Common myeloid progenitor, CD34-positive (primary cell): Measurements from ENCODE around the gene CCDC158.

Experiments used
- CTCF ChIA-PET: fragments of 350-600 bp; sonication (Branson Sonifier 250); formaldehyde crosslinking; loops from one replicate; lab custom pipeline; 2021; ENCODE audit warnings: antibody characterized with exemption; lab: Charles Lee
- POLR2A ChIA-PET: fragments of 350-600 bp; sonication (Branson Sonifier 250); formaldehyde crosslinking; loops from one replicate; lab custom pipeline; 2021; ENCODE audit warnings: antibody characterized with exemption; lab: Charles Lee
- DNase-seq, 3 donors: peaks; one replicate each; pipeline versions ENCODE4 v3.0.0 to v3.0.0-alpha.2; 2013
- H3K27ac ChIP-seq, 2 experiments: 1 replicate in 1 of 2; 2 replicates in 1 of 2; pipeline ENCODE4 v1.7.0; 2013; ENCODE audit warnings: inconsistent platforms in 2 of 2, low read length in 2 of 2, mild to moderate bottlenecking in 2 of 2, low read depth in 1 of 2, moderate library complexity in 1 of 2; ENCODE audit not compliant: severe bottlenecking in 2 of 2, insufficient read depth in 1 of 2, poor library complexity in 1 of 2
- H3K27me3 ChIP-seq, 5 experiments: replicated peaks in 2 of 5; 1 replicate in 3 of 5; 2 replicates in 2 of 5; pipeline versions ENCODE4 v1.6.1 to v1.7.0; 2013; ENCODE audit warnings: low read length in 4 of 5, mild to moderate bottlenecking in 2 of 5, moderate library complexity in 2 of 5, inconsistent platforms in 1 of 5; ENCODE audit not compliant: insufficient read depth in 5 of 5, control insufficient read depth in 4 of 5
- H3K36me3 ChIP-seq, 4 experiments: 1 replicate in 2 of 4; 2 replicates in 2 of 4; pipeline versions ENCODE4 v1.6.1 to v1.7.0; 2013; ENCODE audit warnings: low read length in 3 of 4, control low read depth in 1 of 4, mild to moderate bottlenecking in 1 of 4; ENCODE audit not compliant: control insufficient read depth in 4 of 4, insufficient read depth in 4 of 4
- H3K4me1 ChIP-seq, 4 experiments: 1 replicate in 3 of 4; 2 replicates in 1 of 4; pipeline versions ENCODE4 v1.6.1 to v1.7.1; 2013; ENCODE audit warnings: low read length in 3 of 4, mild to moderate bottlenecking in 3 of 4, control low read depth in 1 of 4, inconsistent platforms in 1 of 4, moderate library complexity in 1 of 4; ENCODE audit not compliant: control insufficient read depth in 4 of 4, insufficient read depth in 4 of 4; ENCODE audit errors: control extremely low read depth in 1 of 4
- H3K4me3 ChIP-seq, 7 experiments: 1 replicate in 4 of 7; 2 replicates in 3 of 7; pipeline versions ENCODE4 v1.5.1 to v1.7.0; 2013; ENCODE audit warnings: mild to moderate bottlenecking in 7 of 7, low read length in 6 of 7, moderate library complexity in 6 of 7, inconsistent platforms in 2 of 7, low read depth in 2 of 7, control low read depth in 1 of 7; ENCODE audit not compliant: insufficient read depth in 4 of 7, control insufficient read depth in 1 of 7; ENCODE audit errors: extremely low read depth in 1 of 7
- H3K9me3 ChIP-seq, 5 experiments: 1 replicate in 4 of 5; 2 replicates in 1 of 5; pipeline versions ENCODE4 v1.6.1 to v1.7.1; 2013; ENCODE audit warnings: low read length in 4 of 5, mild to moderate bottlenecking in 2 of 5, inconsistent platforms in 1 of 5, low read depth in 1 of 5, moderate library complexity in 1 of 5; ENCODE audit not compliant: control insufficient read depth in 4 of 5, insufficient read depth in 2 of 5; ENCODE audit errors: control extremely low read depth in 1 of 5
- WGBS: methylation state at CpG from one replicate; pipeline ENCODE4 v1.1.5; 2013; ENCODE audit not compliant: insufficient coverage; 5-methylcytosine and 5-hydroxymethylcytosine counted together

Gene CCDC158

GRCh38 chr4:76342191-76342590 lies 78.8 kb downstream of the CCDC158 start:
- POLR2A ChIA-PET = no interaction called here
- no peaks in the 10 kb centered on the region for H3K9me3 ChIP-seq
- H3K36me3 ChIP-seq = no peaks in the 10 kb centered on the region
- H3K27me3 ChIP-seq = no peaks in the 10 kb centered on the region
- no peak for DNase-seq
- no peaks in the 10 kb centered on the region for H3K4me1 ChIP-seq
- H3K27ac ChIP-seq = no peak overlapping the region
- H3K4me3 ChIP-seq = no peak overlapping the region
- 100% methylated on average over 1 of the region's 1 CpG for WGBS
- CTCF ChIA-PET = interaction anchor here (3.4 kb wide), 1 partner anchor 36 kb away, joined by 14 read pairs; no protein-coding TSS in a partner anchor

DNA sequence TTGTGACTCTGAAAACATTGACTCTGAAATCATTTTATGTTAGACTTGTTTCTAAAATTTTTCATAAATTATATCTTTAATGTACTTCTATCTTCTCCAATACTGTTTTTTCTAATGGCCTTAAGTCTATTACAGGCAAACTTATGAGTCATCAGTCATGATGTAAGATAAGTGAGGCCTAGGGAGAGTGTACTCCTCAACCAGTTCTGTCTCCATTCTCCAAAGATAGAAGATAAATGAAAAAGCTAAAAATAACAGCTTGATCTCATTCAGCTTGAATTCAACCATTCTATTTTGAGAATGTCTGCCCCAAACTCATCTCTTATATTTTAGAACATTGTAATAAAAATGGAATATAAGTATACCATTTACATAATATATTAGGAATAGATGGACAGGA lies 79.9 kb downstream of the CCDC158 start:
- H3K4me3 ChIP-seq = no peak overlapping the region
- H3K36me3 ChIP-seq = no peaks in the 10 kb centered on the region
- ChIA-PET POLR2A (no interaction called here), CTCF (interaction anchor here (3.4 kb wide), 1 partner anchor 37 kb away, joined by 14 read pairs; no protein-coding TSS in a partner anchor)
- no peaks in the 10 kb centered on the region for H3K27me3 ChIP-seq
- H3K4me1 ChIP-seq = no peaks in the 10 kb centered on the region
- no peak overlapping the region for H3K27ac ChIP-seq
- DNase-seq = peak in 2 of 3 donors; percentile 10 to 20
- no peaks in the 10 kb centered on the region for H3K9me3 ChIP-seq

GRCh38 chr4:76339364-76339763 lies 81.6 kb downstream of the CCDC158 start:
- ChIA-PET POLR2A (no interaction called here), CTCF (interaction anchor here (1.2 kb wide), 1 partner anchor 161 kb away, joined by 3 read pairs; no protein-coding TSS in a partner anchor)
- no peaks in the 10 kb centered on the region for H3K36me3 ChIP-seq
- WGBS = 80% methylated on average over 1 of the region's 2 CpGs
- H3K9me3 ChIP-seq = no peaks in the 10 kb centered on the region
- no peaks in the 10 kb centered on the region for H3K27me3 ChIP-seq
- H3K4me3 ChIP-seq = no peak overlapping the region
- no peak overlapping the region for H3K27ac ChIP-seq
- no peaks in the 10 kb centered on the region for H3K4me1 ChIP-seq
- no peak for DNase-seq

GRCh38 chr4:76334885-76335284 lies 86.1 kb downstream of the CCDC158 start:
- ChIA-PET POLR2A (interaction anchor here (0.8 kb wide), 1 partner anchor 72 kb away, joined by 3 read pairs; no protein-coding TSS in a partner anchor), CTCF (no interaction called here)
- WGBS = no CpG with 5 or more reads among the region's 3 CpGs
- Histone ChIP-seq H3K27me3 (no peaks in the 10 kb centered on the region), H3K9me3 (peaks cover 0 to 3% (median 0%) of the 10 kb centered on the region in 5 experiments), H3K36me3 (no peaks in the 10 kb centered on the region), H3K4me3 (no peak overlapping the region), H3K27ac (no peak overlapping the region), H3K4me1 (no peaks in the 10 kb centered on the region)
- no peak for DNase-seq

DNA sequence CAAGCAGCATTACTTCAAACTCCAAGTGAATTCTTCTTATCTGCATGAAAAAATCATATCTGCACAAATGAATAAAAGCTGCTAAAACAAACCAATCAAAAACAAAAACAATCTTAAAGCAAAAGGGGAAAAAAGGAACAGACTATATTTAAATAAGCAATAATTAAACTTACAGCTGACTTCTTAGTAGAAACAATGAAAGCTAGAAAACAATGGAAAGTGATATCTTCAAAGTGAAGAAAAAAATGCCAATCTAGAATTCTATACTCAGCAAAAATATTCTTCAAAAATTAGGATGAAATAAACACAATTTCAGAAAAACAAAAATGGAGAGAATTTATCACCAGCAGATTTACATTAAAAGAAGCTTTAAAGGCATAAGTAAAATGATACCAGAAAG lies 94.4 kb downstream of the CCDC158 start:
- peaks cover 9 to 30% (median 12%) of the 10 kb centered on the region in 5 experiments for H3K9me3 ChIP-seq
- POLR2A ChIA-PET = no interaction called here
- H3K27me3 ChIP-seq = no peaks in the 10 kb centered on the region
- H3K27ac ChIP-seq = no peak overlapping the region
- H3K36me3 ChIP-seq = no peaks in the 10 kb centered on the region
- no peaks in the 10 kb centered on the region for H3K4me1 ChIP-seq
- H3K4me3 ChIP-seq = no peak overlapping the region
- CTCF ChIA-PET = interaction anchor here (1.4 kb wide), 1 partner anchor 19 kb away, joined by 5 read pairs; the partner anchor contains the start of gene STBD1
- DNase-seq = peak in 2 of 3 donors; percentile 21 to 22

- no peaks in the 10 kb centered on the region for H3K36me3 ChIP-seq
- no peak for DNase-seq
- peaks cover 8 to 30% (median 12%) of the 10 kb centered on the region in 5 experiments for H3K9me3 ChIP-seq
- ChIA-PET POLR2A (interaction anchor here (0.6 kb wide), 1 partner anchor 18 kb away, joined by 4 read pairs; no protein-coding TSS in a partner anchor), CTCF (interaction anchor here (1.2 to 1.4 kb wide), 2 partner anchors 16 to 29 kb away, joined by 3 read pairs; no protein-coding TSS in a partner anchor)
- H3K4me3 ChIP-seq = no peak overlapping the region
- H3K4me1 ChIP-seq = no peaks in the 10 kb centered on the region
- H3K27me3 ChIP-seq = no peaks in the 10 kb centered on the region
- no peak overlapping the region for H3K27ac ChIP-seq
These were observed 95.9 kb downstream of the CCDC158 start for GRCh38 chr4:76325072-76325471.

DNA sequence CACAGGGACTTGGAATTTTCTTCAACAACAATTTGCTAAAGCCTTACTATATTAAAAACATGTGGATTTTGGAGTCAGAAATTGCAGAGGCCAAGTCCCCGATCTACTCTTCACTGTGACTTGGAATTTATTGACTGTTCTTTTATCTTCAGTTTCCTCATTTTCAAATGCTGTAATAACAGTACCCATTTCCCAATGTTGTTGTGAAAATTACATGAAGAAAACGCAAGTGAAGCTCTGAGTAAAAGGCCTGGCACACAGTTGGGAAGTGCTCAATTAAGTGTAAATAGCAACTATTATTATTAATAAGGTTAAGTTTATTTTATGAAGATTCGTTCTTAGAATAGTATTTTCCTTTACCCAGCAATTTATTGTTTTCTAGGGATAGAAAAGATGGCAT lies 98.7 kb downstream of the CCDC158 start:
- WGBS = no CpG with 5 or more reads among the region's 3 CpGs
- no peak overlapping the region for H3K4me3 ChIP-seq
- peaks cover 7 to 20% (median 11%) of the 10 kb centered on the region in 5 experiments for H3K9me3 ChIP-seq
- H3K36me3 ChIP-seq = no peaks in the 10 kb centered on the region
- no peaks in the 10 kb centered on the region for H3K4me1 ChIP-seq
- no peaks in the 10 kb centered on the region for H3K27me3 ChIP-seq
- CTCF ChIA-PET = no interaction called here
- H3K27ac ChIP-seq = no peak overlapping the region
- POLR2A ChIA-PET = no interaction called here
- no peak for DNase-seq
